ENCODE results near the gene NDUFB5.
"Not testable (repeated sequence)": the region's sequence is repeated elsewhere in the genome, so short reads cannot be mapped to it uniquely, and the experiment has no call there.

The NDUFB5 gene

GRCh38 chr3:179640469-179640868, 35.9 kb downstream of the NDUFB5 start:
- no peak for DNase-seq

GRCh38 chr3:179642871-179643270, 38.3 kb downstream of the NDUFB5 start:
- DNase-seq: no peak

GRCh38 chr3:179643837-179644236, 39.2 kb downstream of the NDUFB5 start:
- DNase-seq: not testable (repeated sequence)

GRCh38 chr3:179646177-179646576, 41.6 kb downstream of the NDUFB5 start:
- no peak for DNase-seq

GRCh38 chr3:179651687-179652446, 47.3 kb downstream of the NDUFB5 start:
- no peak for DNase-seq

GRCh38 chr3:179652447-179653095, 48.0 kb downstream of the NDUFB5 start, which contains the start of gene USP13:
Gene USP13 (plus strand): TSS chr3:179653040. CDS start chr3:179653226, 186 bp downstream.
- peak; percentile 56 to 62 for DNase-seq

- DNase-seq: peak; percentile 65 to 68
These were observed 48.7 kb downstream of the NDUFB5 start for GRCh38 chr3:179653096-179653797.

GRCh38 chr3:179655236-179655635, 50.6 kb downstream of the NDUFB5 start:
- no peak for DNase-seq

- DNase-seq: no peak
These were observed 54.0 kb downstream of the NDUFB5 start for GRCh38 chr3:179658606-179659005.

- DNase-seq: no peak
These were observed 56.3 kb downstream of the NDUFB5 start for GRCh38 chr3:179660872-179661271.

GRCh38 chr3:179661777-179662176, 57.2 kb downstream of the NDUFB5 start:
- no peak for DNase-seq

- DNase-seq: no peak
These were observed 58.5 kb downstream of the NDUFB5 start for GRCh38 chr3:179663093-179663492.

GRCh38 chr3:179666030-179666429, 61.4 kb downstream of the NDUFB5 start:
- DNase-seq: no peak

GRCh38 chr3:179666436-179667035, 61.9 kb downstream of the NDUFB5 start:
- no peak for DNase-seq

GRCh38 chr3:179668429-179668828, 63.8 kb downstream of the NDUFB5 start:
- no peak for DNase-seq

- DNase-seq: no peak
These were observed 65.7 kb downstream of the NDUFB5 start for GRCh38 chr3:179670311-179670710.

- no peak for DNase-seq
These were observed 66.7 kb downstream of the NDUFB5 start for GRCh38 chr3:179671309-179671708.

GRCh38 chr3:179671747-179672242, 67.2 kb downstream of the NDUFB5 start:
- DNase-seq: no peak

GRCh38 chr3:179672918-179673317, 68.3 kb downstream of the NDUFB5 start:
- DNase-seq: no peak

GRCh38 chr3:179673523-179673922, 68.9 kb downstream of the NDUFB5 start:
- no peak for DNase-seq

- DNase-seq: no peak
These were observed 71.5 kb downstream of the NDUFB5 start for GRCh38 chr3:179676081-179676480.
